ENCODE results near the gene RPTOR. TPM values are rescaled to one million over a fixed set of nuclear protein-coding genes. Genes with fewer than 3 reads are reported as not detected.

RPTOR gene
- polyA plus RNA-seq, 1 donor, result 31.1 TPM

DNA sequence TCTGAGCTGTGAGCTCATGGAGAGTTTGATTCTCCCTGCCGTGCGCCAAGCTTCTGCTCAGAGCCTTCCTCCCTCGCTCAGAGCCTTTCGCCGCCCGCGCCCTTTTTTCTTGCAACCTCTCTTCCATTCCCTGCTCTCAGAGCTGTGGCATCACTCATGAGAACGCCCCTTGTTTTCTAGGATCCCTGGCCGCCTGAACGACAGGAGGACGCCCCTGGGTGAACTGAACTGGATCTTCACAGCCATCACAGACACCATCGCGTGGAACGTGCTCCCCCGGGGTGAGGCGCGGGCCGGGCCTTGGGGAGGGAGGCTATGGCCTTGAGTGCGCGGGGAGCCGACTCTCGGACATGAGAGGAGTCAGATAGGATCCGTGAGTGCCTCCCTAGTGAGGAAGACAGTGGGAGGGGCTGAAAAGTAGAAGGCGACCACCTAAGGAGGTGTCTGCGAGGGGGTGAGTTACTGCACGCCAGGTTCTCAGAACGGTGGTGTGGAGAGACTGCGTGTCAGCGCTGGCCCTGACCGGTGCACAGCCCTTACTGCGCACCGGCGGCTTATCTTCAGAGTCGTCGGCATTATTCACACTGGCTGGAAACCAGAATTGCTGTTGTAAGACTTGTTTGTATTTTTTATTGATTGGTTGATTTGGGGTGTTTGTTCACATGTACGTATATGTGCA is 277.5 kb downstream of the RPTOR start:
- no peak for DNase-seq

DNA sequence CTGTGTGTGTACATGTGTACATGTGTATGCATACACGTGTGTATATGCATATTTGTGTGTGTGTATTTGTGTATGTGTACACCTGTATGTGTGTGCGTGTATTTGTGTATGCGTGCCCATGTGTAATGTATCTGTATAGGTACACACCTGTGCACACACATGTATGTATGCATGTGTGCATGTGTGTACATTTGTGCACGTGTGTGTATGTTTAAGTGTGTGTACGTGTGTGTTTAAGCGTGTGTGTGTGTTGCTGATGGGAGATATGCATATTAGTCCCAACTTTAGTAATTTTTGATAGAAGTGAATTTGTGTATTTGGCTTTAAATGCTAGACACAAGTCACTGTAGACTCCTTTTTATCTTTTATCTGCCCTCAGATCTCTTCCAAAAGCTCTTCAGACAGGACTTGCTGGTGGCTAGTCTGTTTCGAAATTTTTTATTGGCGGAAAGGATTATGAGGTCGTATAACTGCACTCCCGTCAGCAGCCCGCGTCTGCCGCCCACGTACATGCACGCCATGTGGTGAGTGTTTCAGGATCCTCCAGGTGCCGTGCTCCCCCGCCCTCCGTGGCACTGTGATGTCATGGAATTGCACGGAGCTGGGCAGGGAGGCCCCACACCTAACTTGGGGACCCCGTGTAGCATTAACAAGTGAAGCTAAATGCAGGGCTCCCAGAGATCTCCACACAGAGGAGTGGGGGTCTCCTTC is 278.2 kb downstream of the RPTOR start:
- DNase-seq, result no peak

GRCh38 chr17:80824549-80825470 is 280.2 kb downstream of the RPTOR start:
- no peak for DNase-seq

DNA sequence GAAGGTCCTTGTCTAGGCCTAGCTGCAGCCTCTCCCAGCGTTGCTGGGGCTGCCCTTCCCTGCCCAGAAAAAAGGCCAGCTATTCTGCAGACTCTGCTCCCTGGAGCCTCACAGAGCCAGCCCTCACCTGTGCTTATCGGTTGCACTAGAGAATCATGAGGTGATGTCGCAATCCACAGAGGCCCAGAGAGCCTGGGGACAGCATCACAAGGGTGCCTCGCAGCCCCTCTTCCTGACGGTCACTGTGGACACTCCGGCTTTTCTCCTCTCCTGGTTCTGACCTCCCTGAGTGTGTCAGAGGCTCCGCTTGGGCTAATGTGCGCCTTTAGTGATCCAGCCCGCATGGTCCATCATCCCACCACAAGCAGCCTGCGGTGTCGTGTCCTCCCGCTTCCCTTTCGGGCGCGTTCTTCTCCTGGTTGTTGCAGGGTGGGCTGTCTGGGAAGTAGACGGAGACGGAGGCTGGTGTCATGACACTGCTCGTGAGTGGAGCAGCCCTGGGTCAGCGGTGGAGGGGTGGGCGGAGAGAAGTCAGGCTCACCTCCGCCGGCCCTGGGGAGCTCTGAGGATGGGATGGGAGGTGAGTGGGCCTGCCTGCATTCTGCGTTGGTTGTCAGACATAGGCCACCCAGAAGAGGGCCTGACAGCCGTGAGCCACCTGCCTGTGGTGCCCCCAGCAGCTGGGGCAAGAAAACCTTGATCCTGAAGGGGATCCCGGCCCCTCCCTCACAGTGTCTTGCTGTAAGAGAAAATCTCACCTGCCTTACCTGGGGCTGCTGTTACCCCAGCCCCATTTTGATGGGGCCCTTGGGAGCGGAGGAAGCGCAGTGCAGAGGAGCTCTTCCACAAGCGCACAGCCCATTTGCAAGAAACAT is 281.1 kb downstream of the RPTOR start:
- no peak for DNase-seq

- DNase-seq, result no peak
These were observed 281.8 kb downstream of the RPTOR start for GRCh38 chr17:80826346-80826954.

- DNase-seq, result peak; percentile 26
These were observed 282.5 kb downstream of the RPTOR start for GRCh38 chr17:80826955-80827645.

DNA sequence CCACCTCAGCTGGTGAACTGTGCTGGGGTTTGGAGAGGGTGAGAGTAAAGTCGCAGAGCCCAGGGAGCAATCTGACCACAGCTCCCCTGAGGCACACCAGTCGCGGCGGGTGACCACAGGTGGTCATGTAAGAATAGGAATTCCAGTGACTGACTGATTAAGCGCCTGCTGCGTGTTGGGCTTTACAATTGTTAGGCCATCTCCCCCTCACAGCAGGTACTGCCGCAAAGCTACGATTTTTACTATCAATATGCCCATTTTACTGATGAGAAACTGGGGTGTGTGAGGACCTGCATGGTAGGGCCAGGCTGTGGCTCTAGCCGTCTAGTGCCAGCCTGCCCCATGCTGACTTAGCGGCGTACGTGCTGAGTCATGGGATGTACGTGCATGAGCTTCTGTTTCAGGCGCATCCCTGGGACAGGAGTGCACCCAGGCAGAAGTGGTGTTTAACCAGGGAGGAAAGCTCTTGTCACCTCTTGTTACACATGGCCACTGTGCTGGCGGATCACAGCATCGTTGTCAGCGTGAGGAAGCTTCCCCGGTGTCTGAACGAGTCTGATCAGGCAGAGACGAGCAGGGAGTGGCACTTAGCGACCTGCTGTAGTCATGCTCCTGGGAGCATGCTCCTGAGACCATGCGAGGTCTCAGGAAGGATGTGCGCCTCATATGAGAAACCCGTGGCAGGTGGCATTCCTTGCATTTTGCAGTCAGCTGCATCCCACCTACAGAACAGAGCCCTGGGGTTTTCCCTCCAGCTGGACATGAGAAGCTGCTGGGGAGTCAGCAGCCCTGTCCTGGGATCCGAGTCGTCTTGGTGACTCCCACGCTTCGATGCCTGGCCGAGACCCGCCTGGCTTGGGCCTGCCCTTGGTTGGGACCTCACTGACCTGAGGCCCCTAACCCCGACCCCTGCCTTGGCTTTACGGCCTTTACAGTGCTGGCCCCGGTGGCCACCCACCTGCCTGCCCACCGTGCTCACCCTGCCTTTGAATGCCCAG is 283.3 kb downstream of the RPTOR start:
- no peak for DNase-seq

GRCh38 chr17:80829166-80829813 is 284.7 kb downstream of the RPTOR start:
- DNase-seq, result no peak

- DNase-seq, result no peak
These were observed 285.6 kb downstream of the RPTOR start for GRCh38 chr17:80830020-80830780.

DNA sequence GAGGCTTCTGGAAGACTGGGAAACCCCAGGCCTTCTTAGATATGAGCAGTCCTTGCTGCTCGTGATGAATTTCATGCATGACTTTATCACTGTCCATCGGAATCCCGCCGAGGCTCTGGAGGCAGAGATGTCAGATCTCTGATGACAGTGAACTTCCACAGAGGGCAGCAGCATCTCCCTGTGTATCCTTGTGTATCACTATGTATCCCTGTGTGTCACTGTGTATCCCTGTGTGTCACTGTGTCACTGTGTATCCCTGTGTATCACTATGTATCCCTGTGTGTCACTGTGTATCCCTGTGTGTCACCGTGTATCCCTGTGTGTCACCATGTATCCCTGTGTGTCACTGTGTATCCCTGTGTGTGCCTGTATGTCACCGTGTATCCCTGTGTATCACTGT is 286.9 kb downstream of the RPTOR start:
- DNase-seq, result no peak

DNA sequence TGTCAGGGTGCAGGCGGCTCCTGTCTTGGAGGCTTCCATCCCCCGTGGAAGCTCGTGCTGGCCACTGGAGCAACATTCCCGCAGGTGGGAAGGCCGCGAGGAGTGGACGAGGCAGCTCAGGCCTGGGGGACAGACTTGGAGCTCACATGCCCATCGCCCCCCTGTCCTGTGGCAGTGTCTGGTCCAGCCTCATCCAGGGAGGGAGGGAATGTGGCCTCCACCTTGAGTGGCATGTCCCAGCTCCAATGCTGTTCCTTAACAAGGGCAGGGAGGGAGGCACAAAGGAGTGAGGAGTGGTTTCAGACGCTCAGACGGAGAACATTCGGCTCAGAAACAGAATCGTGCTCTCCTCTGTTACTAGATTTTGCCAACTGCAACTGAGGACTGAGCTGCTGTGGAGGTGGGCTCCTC is 287.6 kb downstream of the RPTOR start:
- peak; percentile 49 for DNase-seq

- peak; percentile 93 for DNase-seq
These were observed 288.4 kb downstream of the RPTOR start for GRCh38 chr17:80832888-80833583.

DNA sequence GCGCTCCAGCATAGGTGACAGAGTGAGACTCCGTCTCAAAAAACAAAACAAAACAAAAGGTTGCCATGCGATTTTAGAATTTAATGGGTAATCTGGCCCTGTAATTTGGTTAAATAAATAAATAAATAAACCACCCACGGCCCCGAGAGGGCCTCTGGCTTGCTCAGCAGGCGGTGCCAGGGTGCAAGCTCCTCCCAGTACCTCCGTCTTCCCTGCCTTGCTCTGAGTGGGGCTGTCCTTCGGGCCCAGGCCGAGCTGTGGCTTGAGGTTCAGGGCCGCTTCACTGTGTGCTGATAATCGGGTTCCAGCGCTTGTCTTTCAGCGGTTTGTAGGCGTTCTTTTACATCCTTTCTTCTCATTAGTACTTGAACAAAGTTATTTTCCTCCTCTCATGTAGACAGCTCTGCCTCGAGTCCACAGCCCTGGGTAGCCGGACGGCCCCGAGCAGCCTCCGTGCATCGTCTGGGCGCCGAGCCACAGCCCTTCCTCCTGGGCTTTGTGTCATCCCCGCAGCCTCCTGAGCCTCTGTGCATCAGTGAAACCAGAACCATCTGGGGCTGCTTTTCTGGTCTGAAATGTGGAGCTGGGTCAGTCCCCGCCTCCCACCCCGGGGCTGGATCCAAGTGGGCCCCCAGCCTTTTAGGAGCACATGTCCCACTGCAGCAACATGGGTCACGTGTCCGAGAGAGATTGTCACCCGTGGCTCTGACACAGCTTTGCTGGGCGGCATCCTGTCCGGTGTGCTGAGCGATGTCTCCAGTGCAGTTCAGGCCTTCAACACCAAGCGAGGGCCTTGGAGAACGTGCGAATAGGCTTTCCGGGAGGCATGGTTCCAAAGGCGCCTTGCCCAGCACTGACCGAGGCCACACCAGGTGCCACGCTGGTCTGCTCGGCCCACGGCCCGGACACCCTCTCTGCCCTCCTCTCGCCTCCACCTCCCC is 289.6 kb downstream of the RPTOR start:
- peak; percentile 84 for DNase-seq

DNA sequence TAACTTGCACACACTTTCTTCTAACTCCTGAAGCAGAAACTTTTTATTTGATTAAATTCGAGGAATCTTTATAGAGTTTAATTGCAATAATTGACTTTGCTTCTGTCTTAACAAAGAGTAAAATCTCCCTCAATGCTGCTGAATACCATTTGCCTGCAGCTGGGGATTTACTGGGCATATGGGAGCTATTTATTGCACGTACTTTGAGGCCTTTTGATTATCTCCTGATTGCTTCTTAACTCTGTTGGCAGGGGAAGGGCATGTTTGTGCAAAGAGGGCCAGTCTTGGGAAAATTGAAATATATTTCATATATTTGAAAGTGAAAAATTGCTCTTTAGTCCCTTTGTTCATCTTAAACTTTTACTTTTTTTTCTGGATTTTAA is 290.2 kb downstream of the RPTOR start:
- DNase-seq, result no peak

DNA sequence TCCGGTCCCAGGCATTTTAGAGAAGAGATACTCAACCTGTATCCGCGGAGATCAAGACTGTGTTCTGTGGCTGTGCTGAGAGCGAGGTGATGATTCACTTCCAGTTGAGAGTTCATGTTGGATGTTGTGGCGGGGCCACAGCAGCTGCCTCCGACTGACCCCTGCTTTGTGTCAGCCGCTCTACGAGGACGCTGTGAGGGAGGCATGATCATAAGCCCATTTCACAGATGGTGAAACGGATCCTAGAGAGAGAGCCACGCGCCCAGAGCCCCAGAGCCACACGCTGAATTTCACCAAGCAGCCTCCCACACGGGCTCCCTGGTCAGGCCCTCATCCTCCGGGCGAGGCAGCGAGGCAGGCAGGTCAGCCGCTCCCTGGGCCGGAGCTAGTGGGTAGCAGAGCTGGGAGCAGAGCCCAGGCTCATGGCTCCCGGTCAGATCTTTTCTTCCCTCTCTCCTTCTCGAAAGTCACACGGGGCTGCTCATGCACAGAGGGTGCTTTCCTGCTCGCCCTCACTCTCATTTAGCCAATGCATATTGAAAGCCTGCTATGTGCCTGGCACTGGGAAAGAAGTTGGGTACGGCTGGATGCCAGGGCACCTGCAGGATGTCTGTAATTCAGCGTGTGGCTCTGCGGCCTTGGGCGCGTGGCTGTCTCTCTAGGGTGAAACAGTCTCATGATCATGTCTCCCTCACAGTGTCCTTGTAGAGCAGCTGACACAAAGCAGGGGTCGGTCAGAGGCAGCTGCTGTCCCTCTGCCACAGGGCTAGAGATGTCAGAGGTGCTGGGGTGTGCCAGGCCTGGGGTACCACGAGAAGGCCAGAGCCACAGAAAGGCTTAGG is 291.4 kb downstream of the RPTOR start:
- DNase-seq, result no peak

DNA sequence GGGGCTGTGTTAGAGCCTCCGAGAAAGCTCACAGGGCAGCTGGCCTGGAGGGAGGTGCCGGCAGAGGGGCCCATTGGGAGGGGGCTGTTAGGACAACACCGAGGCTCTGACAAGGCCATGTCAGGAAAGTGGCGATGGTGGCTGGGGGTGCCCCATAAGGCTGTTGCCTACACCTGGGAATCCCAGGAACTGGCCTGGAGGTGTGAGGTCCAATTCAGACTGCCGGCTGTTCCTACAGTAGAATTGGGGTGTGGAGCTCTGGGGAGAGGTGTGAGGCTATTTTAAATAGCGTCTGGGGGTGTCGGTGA is 292.0 kb downstream of the RPTOR start:
- DNase-seq, result no peak
